Astrocyte (in vitro differentiated cells and primary cell): Measurements from ENCODE around the gene METTL3.

Experiments used
- CTCF ChIP-seq: IDR thresholded peaks from 2 replicates; pipeline ENCODE4 v1.5.1; 2011; ENCODE audit warnings: low read depth, mild to moderate bottlenecking, inconsistent platforms, low read length, moderate library complexity; ENCODE audit not compliant: insufficient read depth
- EZH2 ChIP-seq: IDR thresholded peaks from 2 replicates; pipeline ENCODE4 v1.6.1; 2012; ENCODE audit warnings: mild to moderate bottlenecking, low read length, inconsistent platforms; ENCODE audit not compliant: insufficient read depth

DNA sequence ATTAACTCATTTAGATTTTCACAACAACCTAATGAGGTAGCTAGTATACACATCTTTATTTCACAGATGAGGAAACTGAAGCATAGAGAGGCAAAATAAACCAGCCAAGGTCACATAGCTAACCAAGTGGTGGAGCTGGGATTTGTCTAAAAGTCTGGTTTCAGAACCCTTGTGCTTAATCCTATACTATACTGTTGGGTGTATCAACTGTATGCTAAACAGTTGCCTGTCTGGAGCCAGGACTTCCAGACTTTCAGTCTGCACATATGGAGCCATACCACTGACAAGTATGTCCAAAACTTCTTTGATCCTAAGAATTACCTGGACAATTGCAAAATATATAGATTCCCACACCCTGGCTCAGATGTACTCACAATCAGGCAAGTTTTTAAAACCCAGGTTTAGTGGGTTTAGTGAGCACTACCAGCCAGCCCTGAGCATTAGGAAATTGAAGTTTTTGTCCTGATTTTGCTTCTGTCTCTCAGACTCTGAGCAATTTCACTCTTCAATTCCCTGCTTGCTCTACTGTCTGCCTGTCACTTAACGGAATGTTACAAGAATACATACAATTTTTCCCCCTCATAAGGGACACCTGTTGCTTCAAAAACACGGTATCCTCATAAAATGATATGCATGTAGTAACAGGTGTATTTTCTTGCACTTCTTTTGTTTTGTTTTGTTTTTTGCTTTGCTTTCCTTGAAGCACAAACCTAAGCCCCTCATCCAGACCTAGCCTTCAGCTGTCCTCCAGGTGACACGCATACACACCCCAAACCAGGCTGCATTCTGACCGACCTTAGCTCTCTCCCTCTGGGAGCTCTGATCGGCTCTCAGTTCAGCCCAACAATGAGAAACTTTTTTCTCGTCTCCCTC lies 24.6 kb upstream of the METTL3 start:
- TF ChIP-seq CTCF (no peak), EZH2 (no peak)
